Coronary artery (tissue), 2 donors: ENCODE measurements around the gene PPP4R2.
"Not testable (repeated sequence)": the region's sequence is repeated elsewhere in the genome, so short reads cannot be mapped to it uniquely, and the experiment has no call there.

Experiments used
- DNase-seq: peaks from one replicate; pipeline ENCODE4 v3.0.0-alpha.2; 2017; ENCODE audit warnings: low spot score
- H3K27ac ChIP-seq, 2 donors: fragments of 200-600 bp; sonication (generic); one replicate each; pipeline ENCODE4 v1.5.1; 2016 to 2019
- H3K4me3 ChIP-seq: fragments of 200-600 bp; sonication (generic); 2 replicates; pipeline ENCODE4 v1.5.1; 2016; ENCODE audit warnings: mild to moderate bottlenecking, moderate library complexity
- CTCF ChIP-seq: fragments of 200-600 bp; sonication (generic); IDR thresholded peaks from one replicate; pipeline ENCODE4 v1.5.1; 2019; ENCODE audit warnings: antibody characterized with exemption

The PPP4R2 gene

DNA sequence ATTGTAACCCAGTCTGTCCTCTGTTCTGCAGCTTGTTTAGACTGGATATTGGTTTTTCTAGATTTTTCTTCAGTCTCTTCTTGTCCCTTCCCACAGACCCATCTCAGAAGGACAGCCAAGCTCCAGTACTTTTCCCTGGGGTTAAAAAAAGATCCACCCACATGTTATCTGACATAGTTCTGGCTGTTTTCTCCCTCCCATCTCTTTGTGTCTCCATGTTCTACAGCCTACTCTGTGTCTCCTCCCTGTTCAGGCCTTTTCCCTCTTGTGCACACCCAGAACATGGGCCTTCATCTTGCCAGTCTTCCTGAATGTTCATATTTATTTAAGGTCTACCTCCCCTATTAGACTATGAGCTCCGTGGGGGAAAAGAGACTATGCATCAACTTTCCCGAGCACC is 5.1 kb upstream of the PPP4R2 start:
- no peak for DNase-seq
- H3K27ac ChIP-seq, result no peak overlapping the region
- no peak for TF ChIP-seq CTCF
- no peak overlapping the region for H3K4me3 ChIP-seq

DNA sequence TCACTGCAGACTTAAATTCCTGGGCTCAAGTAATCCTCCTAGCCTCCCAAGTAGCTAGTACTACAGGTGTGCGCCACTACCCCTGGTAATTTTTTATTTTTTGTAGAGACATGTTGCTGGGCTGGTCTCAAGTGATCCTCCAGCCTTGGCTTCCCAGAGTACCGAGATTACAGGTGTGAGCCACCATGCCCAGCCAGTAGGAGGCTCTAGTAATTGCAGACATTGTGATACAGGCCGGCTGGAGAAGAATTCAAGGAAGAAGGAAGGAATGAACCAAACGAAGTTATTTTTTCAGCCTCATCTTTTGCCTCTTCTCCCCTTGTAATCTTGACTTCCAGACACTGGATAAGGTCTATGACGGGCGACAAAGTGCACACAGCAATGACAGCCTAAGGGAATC is 3.2 kb upstream of the PPP4R2 start:
- TF ChIP-seq CTCF, result no peak
- no peak for DNase-seq
- Histone ChIP-seq H3K27ac (no peak overlapping the region), H3K4me3 (no peak overlapping the region)

DNA sequence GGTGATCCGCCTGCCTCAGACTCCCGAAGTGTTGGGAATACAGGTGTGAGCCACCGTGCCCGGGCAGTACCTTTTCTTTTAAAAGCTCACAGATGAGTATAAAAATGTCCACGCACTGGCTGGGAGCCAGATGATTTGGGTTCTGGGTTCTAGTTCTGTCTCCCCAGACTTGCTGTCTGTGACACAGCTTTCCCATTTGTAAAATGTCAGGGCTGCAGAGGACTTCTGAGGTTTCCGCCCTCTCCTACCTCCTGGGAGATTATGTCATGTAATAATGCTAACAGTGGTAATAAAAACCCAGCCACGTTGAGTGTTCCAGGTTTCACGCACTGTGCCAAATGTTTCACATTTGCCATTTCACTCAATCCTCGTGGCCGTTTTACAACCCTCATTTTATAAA is 1.3 kb upstream of the PPP4R2 start:
- H3K4me3 ChIP-seq, result no peak overlapping the region
- TF ChIP-seq CTCF, result no peak
- DNase-seq, result no peak
- no peak overlapping the region for H3K27ac ChIP-seq

- DNase-seq, result peak; percentile 74
- H3K27ac ChIP-seq, result peak overlapping the region; percentile 93 to 94
- no peak for TF ChIP-seq CTCF
- H3K4me3 ChIP-seq, result peak overlapping the region; percentile 79
These were observed 514 bp upstream of the PPP4R2 start for GRCh38 chr3:72996121-72996472.

DNA sequence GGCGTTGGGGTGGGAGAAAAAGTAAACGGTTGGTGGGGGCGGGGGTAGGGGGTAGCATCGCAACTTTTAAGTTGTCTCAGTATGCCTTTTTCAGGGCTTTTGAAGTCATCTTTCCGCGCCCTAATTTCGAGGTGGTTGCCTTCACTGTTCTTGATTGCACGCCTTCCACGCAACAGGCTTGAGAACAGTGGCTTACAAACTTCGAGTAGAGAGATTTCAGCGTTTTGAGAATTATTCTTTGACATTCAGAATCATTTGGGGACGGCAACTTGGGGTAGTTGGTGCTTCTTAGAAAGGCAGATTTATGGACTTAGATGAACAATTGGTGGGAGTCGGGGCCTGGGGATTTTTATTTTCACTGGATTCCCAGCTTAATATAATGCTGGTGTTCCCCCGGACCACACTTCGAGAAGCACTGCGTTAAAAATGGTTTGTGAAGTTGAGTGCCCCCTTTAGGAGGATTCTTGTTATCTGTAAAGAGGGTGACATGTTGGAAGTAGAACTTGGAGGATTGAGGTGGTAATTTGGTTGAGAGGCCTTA is 880 bp downstream of the PPP4R2 start:
- no peak for DNase-seq
- Histone ChIP-seq H3K4me3 (peak overlapping the region; percentile 79), H3K27ac (peak overlapping the region; percentile 93 to 94)
- no peak for TF ChIP-seq CTCF

- DNase-seq, result no peak
- TF ChIP-seq CTCF, result no peak
- H3K27ac ChIP-seq, result peak overlapping the region in 1 of 2 donors; percentile 18
- peak overlapping the region; percentile 79 for H3K4me3 ChIP-seq
These were observed 1.9 kb downstream of the PPP4R2 start for GRCh38 chr3:72998466-72998865.

GRCh38 chr3:72999951-73000350 is 3.3 kb downstream of the PPP4R2 start:
- Histone ChIP-seq H3K4me3 (peak overlapping the region; percentile 79), H3K27ac (no peak overlapping the region)

GRCh38 chr3:73003050-73003449 is 6.4 kb downstream of the PPP4R2 start:
- not testable (repeated sequence) for DNase-seq, H3K27ac ChIP-seq

More at GRCh38 chr3:72999951-73000350, 3.3 kb downstream of the PPP4R2 start:
- DNase-seq, result no peak
- no peak for TF ChIP-seq CTCF

More at GRCh38 chr3:73003050-73003449, 6.4 kb downstream of the PPP4R2 start:
- H3K4me3 ChIP-seq, result not testable (repeated sequence)
